HCT116 (cell line): ENCODE results near the gene SLC6A3. TPM values are rescaled to one million over a fixed set of nuclear protein-coding genes. Genes with fewer than 3 reads are reported as not detected.

Experiments used
- ATAC-seq: fragments of 200-7000 bp; cut with Tn5 transposase; 2 replicates; pipeline ENCODE4 v1.9.1; 2020; ENCODE audit warnings: mild to moderate bottlenecking, moderate library complexity
- BruUV-seq: library from RNA; stranded (reverse); fragments of 400-500 nt; replicated peaks from 2 replicates; lab custom pipeline; 2021; lab: Mats Ljungman, UMichigan
- CTCF ChIA-PET: fragments of 300-600 bp; sonication (Branson Sonifier 250); formaldehyde crosslinking; loops from one replicate; lab custom pipeline; 2021; ENCODE audit warnings: antibody characterized with exemption; lab: Charles Lee
- POLR2A ChIA-PET: fragments of 300-600, 350-600 bp; sonication (Branson Sonifier 250); formaldehyde crosslinking; loops from one replicate; lab custom pipeline; 2021; ENCODE audit warnings: antibody characterized with exemption; lab: Charles Lee
- RAD21 ChIA-PET, 2 experiments: fragments of 300-600 bp; sonication (Branson Sonifier 250); formaldehyde crosslinking; loops; one replicate each; lab custom pipeline; 2023; ENCODE audit warnings: low total read pairs in 2 of 2; ENCODE audit not compliant: uncharacterized antibody in 2 of 2, unreplicated experiment in 2 of 2, low non-redundant PET in 1 of 2; lab: Charles Lee
- DNase-seq: peaks from one replicate; pipeline ENCODE4 v3.0.0-alpha.2; 2010; ENCODE audit warnings: low read depth, low spot score
- H2AFZ ChIP-seq: fragments of 200-600 bp; shearing (Covaris generic), sonication (generic); 2 replicates; pipeline ENCODE4 v1.6.1; 2017; ENCODE audit warnings: low read depth, mixed run types, mixed read lengths, antibody characterized with exemption, low read length; ENCODE audit not compliant: poor library complexity, severe bottlenecking
- H3K27ac ChIP-seq: 2 replicates; pipeline ENCODE4 v1.5.1; 2012; ENCODE audit warnings: low read depth, low read length
- H3K27me3 ChIP-seq: fragments of 200-600 bp; sonication (generic); 2 replicates; pipeline ENCODE4 v1.6.1; 2016; ENCODE audit warnings: mixed run types, low read length, mixed read lengths; ENCODE audit not compliant: insufficient read depth
- H3K36me3 ChIP-seq, 2 experiments: fragments of 200-500 bp in 1 of 2; fragments of 200-600 bp in 1 of 2; sonication (Bioruptor generic) in 1 of 2; sonication (generic) in 1 of 2; 2 replicates each; pipeline versions ENCODE4 v1.5.1 to v1.6.1; 2014 to 2016; ENCODE audit warnings: low read length in 2 of 2, inconsistent platforms in 1 of 2, mixed read lengths in 1 of 2, mixed run types in 1 of 2; ENCODE audit not compliant: insufficient read depth in 2 of 2, control insufficient read depth in 1 of 2
- H3K4me1 ChIP-seq, 2 experiments: fragments of 200-600 bp in 1 of 2; sonication (generic) in 1 of 2; 2 replicates each; pipeline versions ENCODE4 v1.5.1 to v1.6.1; 2012 to 2017; ENCODE audit warnings: low read length in 2 of 2, inconsistent platforms in 1 of 2, mild to moderate bottlenecking in 1 of 2, mixed read lengths in 1 of 2, mixed run types in 1 of 2, moderate library complexity in 1 of 2; ENCODE audit not compliant: insufficient read depth in 2 of 2, control insufficient read depth in 1 of 2
- H3K4me2 ChIP-seq: fragments of 200-600 bp; sonication (generic); 2 replicates; pipeline ENCODE4 v1.6.1; 2017; ENCODE audit warnings: mixed run types, low read length, mixed read lengths
- H3K4me3 ChIP-seq, 2 experiments: fragments of 200-600 bp in 1 of 2; sonication (generic) in 1 of 2; replicated peaks in 1 of 2; 2 replicates each; pipeline ENCODE4 v1.5.1; 2011 to 2016; ENCODE audit warnings: low read length in 2 of 2, control low read depth in 1 of 2, low read depth in 1 of 2, mild to moderate bottlenecking in 1 of 2, mixed read lengths in 1 of 2, mixed run types in 1 of 2
- H3K79me2 ChIP-seq: fragments of 200-600 bp; sonication (generic); 2 replicates; pipeline ENCODE4 v1.6.1; 2017; ENCODE audit warnings: mild to moderate bottlenecking, mixed run types, low read length, moderate library complexity, mixed read lengths; ENCODE audit not compliant: insufficient read depth
- H3K9ac ChIP-seq: fragments of 200-600 bp; sonication (generic); 2 replicates; pipeline ENCODE4 v1.6.1; 2016; ENCODE audit warnings: low read length, mixed read lengths
- H3K9me2 ChIP-seq: fragments of 200-600 bp; sonication (generic), shearing (Covaris generic); 2 replicates; pipeline ENCODE4 v1.6.1; 2017; ENCODE audit warnings: mixed run types, mild to moderate bottlenecking, moderate library complexity; ENCODE audit not compliant: insufficient read depth
- H3K9me3 ChIP-seq, 2 experiments: fragments of 200-500 bp in 1 of 2; fragments of 200-600 bp in 1 of 2; sonication (Bioruptor generic) in 1 of 2; sonication (generic) in 1 of 2; 2 replicates each; pipeline ENCODE4 v1.6.1; 2014 to 2017; ENCODE audit warnings: low read length in 2 of 2, mixed read lengths in 2 of 2, inconsistent platforms in 1 of 2, low read depth in 1 of 2, mild to moderate bottlenecking in 1 of 2, mixed run types in 1 of 2, moderate library complexity in 1 of 2; ENCODE audit not compliant: control insufficient read depth in 1 of 2, insufficient read depth in 1 of 2
- H4K20me1 ChIP-seq: fragments of 200-600 bp; sonication (generic), shearing (Covaris generic); 2 replicates; pipeline ENCODE4 v1.6.1; 2017; ENCODE audit warnings: mixed run types, mild to moderate bottlenecking, moderate library complexity; ENCODE audit not compliant: insufficient read depth
- CBX3 ChIP-seq: IDR thresholded peaks from 2 replicates; pipeline ENCODE4 v1.6.1; 2012; ENCODE audit warnings: low read depth
- CTCF ChIP-seq, 3 experiments: fragments of 200-600 bp in 1 of 3; sonication (generic) in 1 of 3; IDR thresholded peaks in 2 of 3; conservative IDR thresholded peaks in 1 of 3; 2 replicates each; pipeline ENCODE4 v1.5.1; 2012 to 2017; ENCODE audit warnings: low read depth in 2 of 3, low read length in 2 of 3, antibody characterized with exemption in 1 of 3, borderline replicate concordance in 1 of 3, control low read depth in 1 of 3, mild to moderate bottlenecking in 1 of 3, mixed read lengths in 1 of 3, mixed run types in 1 of 3, moderate library complexity in 1 of 3; ENCODE audit not compliant: insufficient read depth in 1 of 3
- ELF1 ChIP-seq: IDR thresholded peaks from 2 replicates; pipeline ENCODE4 v1.6.1; 2012; ENCODE audit warnings: low read depth, borderline replicate concordance
- EZH2 ChIP-seq: fragments of 200-600 bp; sonication (generic); IDR thresholded peaks from 2 replicates; pipeline ENCODE4 v1.6.1; 2017; ENCODE audit warnings: antibody characterized with exemption, mixed run types
- EZH2phosphoT487 ChIP-seq: fragments of 200-600 bp; IDR thresholded peaks from 2 replicates; pipeline ENCODE4 v1.6.1; 2018; ENCODE audit warnings: antibody characterized with exemption, borderline replicate concordance
- MAX ChIP-seq: IDR thresholded peaks from 2 replicates; pipeline ENCODE4 v1.6.1; 2012
- POLR2A ChIP-seq: IDR thresholded peaks from 2 replicates; pipeline ENCODE4 v1.7.0; 2011; ENCODE audit warnings: borderline replicate concordance; ENCODE audit not compliant: insufficient read depth, insufficient read length; ENCODE audit errors: extremely low read depth
- REST ChIP-seq: IDR thresholded peaks from 2 replicates; pipeline ENCODE4 v1.6.1; 2012; ENCODE audit warnings: low read depth
- SIN3A ChIP-seq: IDR thresholded peaks from 2 replicates; pipeline ENCODE4 v1.6.1; 2012; ENCODE audit warnings: low read depth
- TCF7L2 ChIP-seq: IDR thresholded peaks from 2 replicates; pipeline ENCODE4 v1.7.0; 2011; ENCODE audit warnings: borderline replicate concordance, inconsistent platforms; ENCODE audit not compliant: insufficient read depth, insufficient read length; ENCODE audit errors: extremely low read depth
- YY1 ChIP-seq: IDR thresholded peaks from 2 replicates; pipeline ENCODE4 v1.6.1; 2011; ENCODE audit warnings: low read length, low read depth, moderate library complexity, mild to moderate bottlenecking; ENCODE audit not compliant: insufficient replicate concordance; ENCODE audit errors: extremely low read depth
- ZFX ChIP-seq: fragments of 450-650 bp; IDR thresholded peaks from 2 replicates; pipeline ENCODE4 v1.6.1; 2017
- ZNF274 ChIP-seq: fragments of 200-500 bp; sonication (Bioruptor generic); IDR thresholded peaks from 2 replicates; pipeline ENCODE4 v1.6.1; 2014; ENCODE audit warnings: mild to moderate bottlenecking, low read depth, low read length, inconsistent platforms
- intact Hi-C: fragments of 100-400 bp; cut with micrococcal nuclease; formaldehyde crosslinking; loops from 2 replicates; pipeline ENCODE4 v1.10.0; 2022
- total RNA-seq: library from RNA; stranded (reverse); gene quantifications from one replicate; pipeline ENCODE4 v1.2.1, GENCODE V29; 2021; ENCODE audit not compliant: unreplicated experiment

The SLC6A3 gene
- total RNA-seq, 1 experiment from 2014 or later = not detected

- H3K9ac ChIP-seq = no peak overlapping the region
- POLR2A ChIA-PET = no interaction called here
- H3K9me2 ChIP-seq = no peaks in the 10 kb centered on the region
- no TSS peak for BruUV-seq
- no peaks in the 10 kb centered on the region for H3K36me3 ChIP-seq
- peaks cover 38% of the 10 kb centered on the region for H3K27me3 ChIP-seq
- RAD21 ChIA-PET = no interaction called here
- TF ChIP-seq EZH2phosphoT487 (no peak), CBX3 (no peak), ELF1 (no peak), TCF7L2 (no peak), SIN3A (no peak), ZFX (no peak), YY1 (no peak), REST (no peak), CTCF (IDR thresholded peaks at IDR 0.05 in 2 of 3, conservative IDR thresholded peaks at IDR 0.05 in 1 of 3; ENCODE audit: borderline replicate concordance in 1 of 3, insufficient read depth in 1 of 3, low read depth in 2 of 3, low read length in 2 of 3) (no peak), EZH2 (no peak), POLR2A (no peak), ZNF274 (no peak), MAX (no peak)
- no peak overlapping the region for H3K27ac ChIP-seq
- CTCF ChIA-PET = no interaction called here
- H2AFZ ChIP-seq = no peak overlapping the region
- H3K4me3 ChIP-seq = no peak overlapping the region
- no peaks in the 10 kb centered on the region for H3K79me2 ChIP-seq
- H4K20me1 ChIP-seq = no peaks in the 10 kb centered on the region
- H3K9me3 ChIP-seq = no peaks in the 10 kb centered on the region
- DNase-seq (no peak), ATAC-seq (no peak)
- intact Hi-C loops = no loop called here
- no peaks in the 10 kb centered on the region for H3K4me1 ChIP-seq
- H3K4me2 ChIP-seq = no peak overlapping the region
Measured at GRCh38 chr5:1400211-1400855, 44.9 kb downstream of the SLC6A3 start.
